AML-193 (cell line): ENCODE data around the gene C1orf141.
"Not testable (repeated sequence)": the region's sequence is repeated elsewhere in the genome, so short reads cannot be mapped to it uniquely, and the experiment has no call there.

Source experiments
- DNase-seq, 2 experiments: peaks; one replicate each; lab custom pipeline; 2025; lab: John Stamatoyannopoulos, UW

C1orf141 gene

GRCh38 chr1:67134695-67135094 lies at the start of gene C1orf141:
Gene C1orf141 (minus strand): TSS chr1:67134970. CDS start chr1:67127240, 7,730 bp downstream.
- DNase-seq, result no peak

- DNase-seq, result no peak
Observed at GRCh38 chr1:67175530-67176087, 40.8 kb upstream of the C1orf141 start.

DNA sequence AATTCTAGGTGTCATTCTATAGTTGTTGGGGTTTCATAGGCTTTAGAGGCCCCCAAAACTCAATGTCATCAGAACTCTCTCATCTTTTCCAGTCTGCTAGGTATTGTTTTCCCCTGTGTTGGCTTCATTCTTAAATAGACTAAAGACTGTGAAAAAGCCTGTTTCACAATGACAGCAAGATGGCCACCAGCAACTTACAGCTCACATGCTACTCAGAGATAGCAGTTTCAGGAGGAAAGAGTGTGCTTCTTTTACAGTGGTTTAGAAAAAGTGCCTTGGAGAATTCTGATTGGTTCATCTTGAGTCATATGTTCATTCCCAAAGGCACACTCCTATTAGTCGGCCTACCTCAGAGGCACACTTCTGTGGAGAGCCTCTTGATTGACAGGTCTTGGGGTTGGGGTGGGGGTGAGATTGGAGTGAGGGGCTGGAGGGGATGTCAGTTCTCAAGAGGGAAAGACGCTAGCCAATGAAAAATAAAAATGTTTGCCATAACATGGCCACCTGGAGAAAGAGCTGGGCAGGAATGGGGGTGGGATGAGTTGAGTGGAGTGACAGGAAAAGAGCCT lies 40.0 kb upstream of the C1orf141 start:
- no peak for DNase-seq

GRCh38 chr1:67173988-67174387 lies 39.2 kb upstream of the C1orf141 start:
- DNase-seq, result no peak

- DNase-seq, result no peak
Observed at GRCh38 chr1:67171978-67172377, 37.2 kb upstream of the C1orf141 start.

- no peak for DNase-seq
Observed at GRCh38 chr1:67171574-67171955, 36.8 kb upstream of the C1orf141 start.

DNA sequence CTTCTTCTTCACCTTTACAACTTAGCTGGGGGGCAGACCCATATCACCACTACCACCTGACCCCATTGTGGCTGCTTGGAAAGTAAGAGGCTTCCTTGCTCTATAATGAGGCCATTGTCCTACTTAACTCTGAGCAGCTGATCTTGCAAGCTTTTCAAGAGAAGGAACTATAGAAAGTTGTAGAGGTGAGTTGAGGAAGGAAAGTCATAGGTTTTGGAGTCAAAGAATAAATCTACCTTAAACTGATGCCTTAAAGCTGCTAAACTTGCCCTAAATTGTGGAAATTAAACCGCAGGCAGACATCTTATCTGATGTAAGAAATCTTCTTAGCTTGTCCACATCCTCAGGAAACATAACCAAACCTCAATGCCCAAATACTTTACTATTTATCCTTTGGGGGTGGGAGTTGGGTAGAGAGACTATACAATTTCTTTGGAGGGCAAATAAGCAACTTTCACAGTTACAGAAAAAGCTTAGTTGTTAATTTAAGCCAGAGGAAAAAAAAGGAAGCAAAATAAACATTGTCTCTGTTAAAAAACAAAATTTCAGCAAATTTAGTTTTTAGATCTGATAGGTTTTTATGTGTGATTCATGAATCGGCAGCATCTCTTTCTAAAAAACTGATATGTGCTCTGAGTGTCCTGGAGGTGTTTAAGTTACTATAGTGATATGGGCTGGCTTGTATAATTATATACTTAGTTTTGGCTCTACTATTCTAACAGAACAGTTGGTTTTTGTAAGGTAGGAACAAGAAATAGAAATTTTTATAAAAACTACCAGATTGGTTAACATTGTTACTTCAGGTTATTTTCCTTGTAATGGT lies 36.2 kb upstream of the C1orf141 start:
- DNase-seq, result no peak

DNA sequence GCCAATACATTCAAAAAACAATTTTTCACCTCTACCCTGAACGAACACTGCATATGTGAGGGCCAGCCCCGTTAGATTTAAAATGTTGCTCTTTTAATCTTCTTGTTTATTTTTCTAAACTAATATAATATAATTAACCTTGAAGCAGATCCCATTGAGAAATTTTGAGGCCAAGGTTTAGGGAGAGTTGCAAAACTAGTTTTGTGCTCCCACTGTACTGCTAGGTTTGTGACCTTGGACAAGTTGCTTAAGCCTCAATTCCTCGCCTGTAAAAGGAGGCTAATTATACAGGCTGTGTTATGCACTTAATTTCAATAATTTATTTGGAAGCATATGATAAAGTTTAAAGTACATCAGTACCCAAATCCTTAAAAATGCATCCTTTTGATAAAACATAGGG lies 35.2 kb upstream of the C1orf141 start:
- no peak for DNase-seq

- DNase-seq, result no peak
Observed at GRCh38 chr1:67169496-67169895, 34.7 kb upstream of the C1orf141 start.

- no peak for DNase-seq
Observed at GRCh38 chr1:67166196-67166595, 31.4 kb upstream of the C1orf141 start, which contains the start of gene IL23R. Gene IL23R (plus strand): TSS chr1:67166454. CDS start chr1:67168121, 1,667 bp downstream.

DNA sequence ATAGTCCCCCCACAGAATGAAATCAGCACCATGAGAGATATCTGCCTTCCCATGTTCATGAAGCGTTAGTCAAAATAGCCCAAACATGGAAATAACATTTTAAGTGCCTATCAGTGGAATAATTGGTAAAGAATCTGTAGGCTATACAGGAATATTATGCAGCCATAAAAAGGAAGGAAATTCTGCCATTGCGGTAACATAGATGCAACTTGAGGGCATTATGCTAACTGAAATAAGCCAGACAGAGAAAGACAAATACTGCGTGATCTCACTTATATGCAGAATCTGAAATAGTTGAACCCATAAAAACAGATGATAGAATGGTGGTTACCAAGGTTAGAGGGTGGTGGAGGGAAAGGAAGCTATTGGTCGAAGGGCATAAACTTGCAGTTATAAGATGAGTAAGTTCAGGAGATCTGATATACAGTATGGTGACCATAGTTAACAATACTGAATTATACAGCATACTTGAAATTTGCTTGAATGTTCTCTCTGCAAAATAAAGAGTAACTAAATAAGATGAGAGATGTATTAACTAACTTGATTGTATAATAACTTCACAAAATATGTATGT lies 30.8 kb upstream of the C1orf141 start:
- DNase-seq, result no peak

GRCh38 chr1:67162954-67163353 lies 28.2 kb upstream of the C1orf141 start:
- no peak for DNase-seq

- DNase-seq, result no peak
Observed at GRCh38 chr1:67159233-67159632, 24.5 kb upstream of the C1orf141 start.

DNA sequence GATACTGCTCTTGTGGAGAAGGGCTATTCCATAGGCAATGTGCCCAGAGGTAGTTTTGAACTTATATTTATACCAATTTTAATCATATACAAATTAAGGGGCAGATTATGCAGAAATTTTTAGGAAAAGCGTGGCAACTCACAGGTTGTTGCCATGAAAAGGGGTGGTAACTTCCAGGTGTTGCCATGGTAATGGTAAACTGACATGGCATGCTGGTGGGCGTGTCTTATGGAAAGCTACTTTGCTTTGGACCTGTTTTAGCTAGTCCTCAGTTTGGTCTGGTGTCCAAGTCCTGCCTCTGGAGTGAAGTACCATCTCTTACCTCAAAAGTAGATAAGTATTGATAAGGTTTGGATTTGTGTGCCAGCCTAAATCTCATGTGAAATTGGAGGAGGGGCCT lies 23.6 kb upstream of the C1orf141 start:
- no peak for DNase-seq

DNA sequence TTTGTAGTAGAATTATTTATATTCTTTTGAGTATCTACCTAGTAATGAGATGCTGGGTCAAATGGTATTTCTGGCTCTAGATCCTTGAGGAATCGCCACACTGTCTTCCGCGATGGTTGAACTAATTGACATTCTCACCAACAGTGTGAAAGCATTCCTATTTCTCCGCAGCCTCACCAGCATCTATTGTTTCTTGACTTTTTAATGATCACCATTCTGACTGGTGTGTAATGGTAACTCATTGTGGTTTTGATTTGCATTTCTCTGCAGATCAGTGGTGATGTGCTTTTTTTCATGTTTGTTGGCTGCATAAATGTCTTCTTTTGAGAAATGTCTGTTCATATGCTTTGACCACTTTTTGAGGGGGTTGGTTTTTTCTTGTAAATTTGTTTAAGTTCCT lies 16.2 kb upstream of the C1orf141 start:
- no peak for DNase-seq

DNA sequence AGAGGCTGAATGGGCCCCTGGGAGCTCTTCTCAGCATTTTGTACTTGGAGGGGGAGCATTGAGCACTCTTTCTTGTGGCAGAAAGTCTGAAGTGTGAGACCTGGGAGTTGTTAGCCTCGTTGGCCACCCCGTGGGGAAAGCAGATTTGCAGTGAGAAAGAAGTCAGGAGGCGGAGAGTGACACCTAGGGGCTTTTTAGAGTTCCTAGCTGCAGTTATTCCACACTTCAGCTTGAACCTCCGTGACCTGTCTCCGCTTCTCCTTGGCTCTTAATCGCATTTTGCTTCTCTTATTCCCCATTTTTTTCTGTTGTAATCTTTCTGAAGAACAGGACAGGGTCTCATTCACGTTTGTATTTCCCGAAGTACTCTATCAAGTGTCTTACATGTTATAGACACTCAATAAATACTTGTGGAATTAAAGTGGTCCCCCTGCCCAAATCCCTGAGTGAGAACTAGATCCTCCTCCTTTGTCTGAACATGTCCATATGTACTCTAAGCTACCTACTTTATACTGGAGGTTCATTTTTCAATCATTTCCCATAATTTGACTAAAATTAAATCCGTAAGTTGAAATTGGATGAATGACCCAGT lies 14.5 kb upstream of the C1orf141 start:
- peak; percentile 76 to 78 for DNase-seq

GRCh38 chr1:67148516-67149178 lies 13.9 kb upstream of the C1orf141 start:
- no peak for DNase-seq

DNA sequence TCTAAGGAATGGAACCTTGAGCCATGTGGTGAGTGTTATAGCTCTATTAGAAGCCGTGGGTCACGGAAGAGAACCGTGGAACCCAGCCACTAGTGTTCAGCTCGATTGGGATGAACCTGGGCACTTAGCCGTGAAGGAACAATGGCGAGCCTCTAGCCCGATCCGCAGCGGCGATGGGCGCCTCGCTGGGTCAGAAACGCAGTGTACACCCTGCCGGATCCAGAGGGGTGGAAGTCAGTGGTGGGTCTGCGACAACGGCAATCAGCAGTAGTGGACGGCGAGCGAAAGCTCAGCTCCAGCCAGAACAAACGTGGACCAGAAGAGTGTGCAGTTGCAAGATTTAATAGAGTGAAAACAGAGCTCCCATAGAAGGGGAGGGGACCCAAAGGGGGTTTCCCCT lies 13.2 kb upstream of the C1orf141 start:
- DNase-seq, result not testable (repeated sequence)

DNA sequence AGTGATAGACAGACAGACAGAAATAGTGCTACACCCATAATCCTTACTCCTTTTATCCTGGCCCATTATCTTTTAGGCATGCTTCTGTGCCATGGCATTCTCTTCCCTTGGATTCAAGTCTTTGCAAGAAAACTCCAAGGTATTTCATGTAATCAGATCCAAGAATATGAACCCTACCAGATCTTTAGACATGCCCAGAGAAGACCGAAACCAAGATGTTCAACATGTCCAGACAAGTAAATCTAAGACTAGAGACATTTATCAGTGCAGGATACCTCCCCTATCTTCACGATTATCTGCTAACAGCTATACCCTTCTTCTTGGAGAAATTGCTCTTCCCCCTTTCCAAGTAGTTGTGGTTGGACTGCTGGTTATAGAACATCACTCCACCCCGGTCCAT lies 11.8 kb upstream of the C1orf141 start:
- no peak for DNase-seq

DNA sequence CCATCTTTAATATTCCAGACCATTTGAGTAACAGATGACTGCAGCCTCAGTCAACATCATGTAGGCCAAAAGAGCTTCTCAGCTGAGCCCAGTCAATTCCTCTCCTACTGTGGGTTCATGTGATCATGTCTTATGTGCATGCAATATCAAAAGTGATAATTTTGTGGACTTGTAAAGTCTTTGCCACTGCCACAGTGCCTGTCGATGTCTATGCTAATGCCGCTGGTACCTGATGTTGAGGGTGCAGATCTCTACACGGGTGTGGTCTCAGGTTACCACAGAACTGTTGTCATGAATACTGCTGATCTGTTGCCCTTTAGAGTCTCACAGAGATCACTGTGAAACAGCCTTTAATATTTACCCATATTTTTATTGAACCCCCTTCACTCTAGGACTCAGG lies 11.3 kb upstream of the C1orf141 start:
- DNase-seq, result no peak

GRCh38 chr1:67144696-67145095 lies 9.9 kb upstream of the C1orf141 start:
- DNase-seq, result peak; percentile 1

DNA sequence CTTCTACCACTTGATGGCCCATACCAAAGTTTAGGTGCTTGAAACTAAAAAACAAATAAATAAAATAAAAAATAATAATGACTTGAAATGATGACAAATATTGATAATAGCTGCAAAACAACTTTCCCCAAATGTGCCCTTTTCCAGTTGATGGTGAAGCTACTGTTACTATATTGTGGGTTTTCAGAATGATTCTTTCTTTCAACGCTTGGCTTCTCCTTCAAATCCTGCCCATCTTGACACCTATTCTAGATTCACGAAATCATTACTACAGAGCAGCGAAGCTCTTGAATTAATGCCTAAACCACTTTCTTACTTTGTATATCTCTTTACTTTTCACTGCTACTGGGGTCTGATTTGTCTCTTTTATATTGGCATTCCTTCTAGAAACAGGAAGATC lies 9.2 kb upstream of the C1orf141 start:
- no peak for DNase-seq
